ENCODE results near the gene RAC2. TPM values are rescaled to one million over a fixed set of nuclear protein-coding genes. Genes with fewer than 3 reads are reported as not detected.

Gene RAC2
- total RNA-seq: 1 to 10 TPM in 3 of 4 donors, not detected in 1; 1.9 to 3.7 (median 3.5) TPM

- in situ Hi-C loops (cut with MboI; ENCODE audit: low sequenced_read_pairs in 4 of 4): no loop called here
- no peaks in the 10 kb centered on the region for H3K36me3 ChIP-seq
- H3K4me1 ChIP-seq: no peaks in the 10 kb centered on the region
- peak within 1 kb of the TSS in 1 of 4 donors; percentile 30 for H3K4me3 ChIP-seq
- intact Hi-C loops (cut with DNase I; ENCODE audit: low total_unique reads): no loop called here
- H3K27ac ChIP-seq: no peak within 1 kb of the TSS
- peak; percentile 22 to 41 for DNase-seq
- peaks cover 14 to 39% (median 23%) of the 10 kb centered on the region in 3 donors for H3K27me3 ChIP-seq
- H3K9me3 ChIP-seq: no peaks in the 10 kb centered on the region
- TF ChIP-seq CTCF (IDR thresholded peaks at IDR 0.05 in 4 of 5, conservative IDR thresholded peaks at IDR 0.05 in 1 of 5): no peak
- no peak for TF ChIP-seq POLR2A (IDR thresholded peaks at IDR 0.05)
- no peak for ATAC-seq
These were observed at the start of gene RAC2 for GRCh38 chr22:37244114-37244921. Gene RAC2, minus strand, starts transcription at chr22:37244269. Its CDS starts 121 bp downstream, at chr22:37244148.

DNA sequence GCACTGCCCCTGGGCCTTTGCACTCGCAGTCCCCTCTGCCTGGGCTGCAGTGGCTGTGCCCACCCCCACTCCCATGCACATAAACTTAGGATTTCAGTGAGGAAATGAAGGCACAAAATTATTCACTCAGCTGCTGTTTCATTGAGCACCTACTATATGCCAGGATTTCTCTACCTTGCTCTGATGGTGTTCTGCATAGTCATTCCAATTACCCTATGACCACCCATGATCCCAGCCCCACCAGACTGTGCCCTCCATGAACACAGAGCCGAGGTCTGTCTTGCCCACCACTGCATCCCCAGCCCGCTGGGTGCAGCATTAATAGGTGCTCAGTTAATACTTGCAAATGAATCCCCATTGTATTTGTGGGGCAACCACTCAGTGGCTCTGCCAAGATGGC lies 49.1 kb upstream of the RAC2 start:
- ATAC-seq (no peak), DNase-seq (no peak)
- Histone ChIP-seq H3K4me3 (no peak overlapping the region), H3K36me3 (no peaks in the 10 kb centered on the region), H3K27me3 (peaks cover 0 to 10% (median 0%) of the 10 kb centered on the region in 3 donors), H3K27ac (no peak overlapping the region), H3K9me3 (no peaks in the 10 kb centered on the region), H3K4me1 (no peaks in the 10 kb centered on the region)
- TF ChIP-seq CTCF (IDR thresholded peaks at IDR 0.05 in 4 of 5, conservative IDR thresholded peaks at IDR 0.05 in 1 of 5) (no peak), POLR2A (IDR thresholded peaks at IDR 0.05) (no peak)
- intact Hi-C loops (cut with DNase I; ENCODE audit: low total_unique reads) (no loop called here), in situ Hi-C loops (cut with MboI; ENCODE audit: low sequenced_read_pairs in 4 of 4) (no loop called here)

DNA sequence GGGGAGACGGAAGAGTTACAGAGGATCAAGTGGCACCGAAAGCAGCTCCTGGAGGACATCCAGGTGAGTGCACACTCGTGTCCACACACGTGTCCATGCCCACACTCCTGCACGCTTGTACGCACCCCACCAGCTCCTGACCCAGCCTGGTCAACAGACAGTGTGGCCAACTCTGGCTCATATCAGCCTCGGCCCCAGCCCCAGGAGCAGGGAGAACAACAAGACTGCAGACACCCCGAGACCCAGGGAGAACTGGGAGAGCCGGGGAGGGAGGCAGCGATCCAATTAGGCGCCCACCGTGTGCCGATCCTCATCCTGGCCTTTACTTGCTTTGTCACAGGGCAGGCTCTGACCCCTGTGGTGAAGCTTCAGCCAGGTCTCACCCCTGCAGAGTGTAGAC lies 48.6 kb upstream of the RAC2 start:
- H3K4me1 ChIP-seq: no peaks in the 10 kb centered on the region
- in situ Hi-C loops (cut with MboI; ENCODE audit: low sequenced_read_pairs in 4 of 4) (no loop called here), intact Hi-C loops (cut with DNase I; ENCODE audit: low total_unique reads) (no loop called here)
- no peak overlapping the region for H3K27ac ChIP-seq
- no peaks in the 10 kb centered on the region for H3K36me3 ChIP-seq
- no peaks in the 10 kb centered on the region for H3K9me3 ChIP-seq
- TF ChIP-seq CTCF (IDR thresholded peaks at IDR 0.05 in 4 of 5, conservative IDR thresholded peaks at IDR 0.05 in 1 of 5) (no peak), POLR2A (IDR thresholded peaks at IDR 0.05) (no peak)
- ATAC-seq (no peak), DNase-seq (no peak)
- peaks cover 0 to 10% (median 0%) of the 10 kb centered on the region in 3 donors for H3K27me3 ChIP-seq
- no peak overlapping the region for H3K4me3 ChIP-seq

- no peak for TF ChIP-seq POLR2A (IDR thresholded peaks at IDR 0.05)
- no peak for TF ChIP-seq CTCF (IDR thresholded peaks at IDR 0.05 in 4 of 5, conservative IDR thresholded peaks at IDR 0.05 in 1 of 5)
- Histone ChIP-seq H3K9me3 (no peaks in the 10 kb centered on the region), H3K4me1 (no peaks in the 10 kb centered on the region), H3K36me3 (no peaks in the 10 kb centered on the region), H3K27me3 (peaks cover 0 to 10% (median 6%) of the 10 kb centered on the region in 3 donors), H3K4me3 (no peak overlapping the region), H3K27ac (no peak overlapping the region)
- ATAC-seq (no peak), DNase-seq (no peak)
- in situ Hi-C loops (cut with MboI; ENCODE audit: low sequenced_read_pairs in 4 of 4): no loop called here
- intact Hi-C loops (cut with DNase I; ENCODE audit: low total_unique reads): no loop called here
These were observed 47.7 kb upstream of the RAC2 start for GRCh38 chr22:37291559-37292298.

Measured in gastrocnemius medialis (tissue), 4 donors.